22Rv1 (cell line): ENCODE results near the gene SMC6.
A peak's percentile ranks its signal among the peaks of the same experiment; 100 is the strongest.

Experiments
- H3K27ac ChIP-seq: fragments of 450-650 bp; 2 replicates; pipeline ENCODE4 v1.5.1; 2017
- ZFX ChIP-seq: fragments of 450-650 bp; IDR thresholded peaks from 2 replicates; pipeline ENCODE4 v1.6.1; 2017; ENCODE audit warnings: antibody characterized with exemption, borderline replicate concordance
- TF ChIP-seq, protein P1 (sequence below): fragments of 450-650 bp; IDR thresholded peaks from 2 replicates; pipeline ENCODE4 v1.5.1; 2017; ENCODE audit warnings: mild to moderate bottlenecking

The SMC6 gene

GRCh38 chr2:17763641-17764333, 10.2 kb upstream of the SMC6 start:
- H3K27ac ChIP-seq, result no peak overlapping the region
- no peak for TF ChIP-seq ZFX
- TF ChIP-seq, protein P1, sequence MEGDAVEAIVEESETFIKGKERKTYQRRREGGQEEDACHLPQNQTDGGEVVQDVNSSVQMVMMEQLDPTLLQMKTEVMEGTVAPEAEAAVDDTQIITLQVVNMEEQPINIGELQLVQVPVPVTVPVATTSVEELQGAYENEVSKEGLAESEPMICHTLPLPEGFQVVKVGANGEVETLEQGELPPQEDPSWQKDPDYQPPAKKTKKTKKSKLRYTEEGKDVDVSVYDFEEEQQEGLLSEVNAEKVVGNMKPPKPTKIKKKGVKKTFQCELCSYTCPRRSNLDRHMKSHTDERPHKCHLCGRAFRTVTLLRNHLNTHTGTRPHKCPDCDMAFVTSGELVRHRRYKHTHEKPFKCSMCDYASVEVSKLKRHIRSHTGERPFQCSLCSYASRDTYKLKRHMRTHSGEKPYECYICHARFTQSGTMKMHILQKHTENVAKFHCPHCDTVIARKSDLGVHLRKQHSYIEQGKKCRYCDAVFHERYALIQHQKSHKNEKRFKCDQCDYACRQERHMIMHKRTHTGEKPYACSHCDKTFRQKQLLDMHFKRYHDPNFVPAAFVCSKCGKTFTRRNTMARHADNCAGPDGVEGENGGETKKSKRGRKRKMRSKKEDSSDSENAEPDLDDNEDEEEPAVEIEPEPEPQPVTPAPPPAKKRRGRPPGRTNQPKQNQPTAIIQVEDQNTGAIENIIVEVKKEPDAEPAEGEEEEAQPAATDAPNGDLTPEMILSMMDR, result no peak

GRCh38 chr2:17762451-17762850, 8.8 kb upstream of the SMC6 start:
- H3K27ac ChIP-seq, result no peak overlapping the region
- no peak for TF ChIP-seq ZFX
- TF ChIP-seq, protein P1, result no peak

DNA sequence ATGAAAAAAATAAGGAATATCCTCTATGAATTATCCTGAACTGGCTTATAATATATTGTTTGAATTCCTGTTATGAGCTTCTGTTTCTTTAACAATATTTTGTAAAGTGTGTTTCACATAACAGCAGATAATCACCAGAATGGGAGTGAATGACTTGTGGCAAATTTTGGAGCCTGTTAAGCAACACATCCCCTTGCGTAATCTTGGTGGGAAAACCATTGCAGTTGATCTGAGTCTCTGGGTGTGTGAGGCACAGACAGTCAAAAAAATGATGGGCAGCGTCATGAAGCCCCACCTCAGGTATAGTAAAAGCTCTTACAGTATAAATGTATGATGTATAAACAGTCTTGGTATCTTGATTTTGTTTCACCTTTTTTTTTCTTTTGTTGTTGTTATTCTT, 6.2 kb upstream of the SMC6 start:
- no peak overlapping the region for H3K27ac ChIP-seq
- TF ChIP-seq, protein P1, result no peak
- no peak for TF ChIP-seq ZFX

- no peak overlapping the region for H3K27ac ChIP-seq
- TF ChIP-seq, protein P1, result no peak
- no peak for TF ChIP-seq ZFX
Measured at GRCh38 chr2:17758118-17758517, 4.5 kb upstream of the SMC6 start.

DNA sequence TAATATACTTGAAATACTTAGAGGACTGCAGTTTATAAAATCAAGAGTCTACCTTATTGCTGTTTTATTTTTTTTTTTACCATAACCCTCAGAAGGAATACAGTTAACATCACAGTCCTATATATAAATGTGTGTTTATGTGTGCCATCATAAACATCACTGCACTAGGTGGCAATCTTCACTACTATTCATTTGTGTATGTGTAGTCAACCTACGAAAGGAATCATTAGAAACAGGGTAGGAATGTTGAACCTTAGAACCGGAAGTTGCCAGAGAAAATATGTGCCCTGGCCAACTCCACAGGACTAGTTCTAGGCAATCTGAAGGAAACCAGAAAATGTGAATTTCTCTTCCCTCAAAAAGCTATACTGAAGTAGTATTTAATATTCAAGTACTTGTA, 3.7 kb upstream of the SMC6 start:
- H3K27ac ChIP-seq, result no peak overlapping the region

DNA sequence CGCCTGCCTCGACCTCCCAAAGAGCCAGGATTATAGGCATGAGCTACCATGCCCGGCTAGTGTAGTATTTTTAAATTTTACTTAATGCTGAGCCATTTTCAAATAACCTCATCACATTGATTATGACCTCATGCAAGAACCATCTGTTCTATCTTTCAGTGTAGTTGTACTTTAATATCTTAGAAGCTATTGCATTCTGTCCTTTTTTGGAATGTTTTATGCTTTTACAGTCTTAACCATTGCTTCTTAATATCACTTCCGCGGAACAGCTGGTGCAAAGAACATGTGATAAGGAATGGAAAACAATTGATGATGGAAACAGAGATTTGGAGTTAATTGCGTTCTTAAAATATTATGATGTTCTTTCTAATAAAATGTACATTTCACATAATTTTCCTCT, 3.1 kb upstream of the SMC6 start:
- H3K27ac ChIP-seq, result no peak overlapping the region
- no peak for TF ChIP-seq ZFX
- TF ChIP-seq, protein P1, result no peak

More for the DNA sequence above, 3.7 kb upstream of the SMC6 start:
- TF ChIP-seq, protein P1, result no peak
- no peak for TF ChIP-seq ZFX

DNA sequence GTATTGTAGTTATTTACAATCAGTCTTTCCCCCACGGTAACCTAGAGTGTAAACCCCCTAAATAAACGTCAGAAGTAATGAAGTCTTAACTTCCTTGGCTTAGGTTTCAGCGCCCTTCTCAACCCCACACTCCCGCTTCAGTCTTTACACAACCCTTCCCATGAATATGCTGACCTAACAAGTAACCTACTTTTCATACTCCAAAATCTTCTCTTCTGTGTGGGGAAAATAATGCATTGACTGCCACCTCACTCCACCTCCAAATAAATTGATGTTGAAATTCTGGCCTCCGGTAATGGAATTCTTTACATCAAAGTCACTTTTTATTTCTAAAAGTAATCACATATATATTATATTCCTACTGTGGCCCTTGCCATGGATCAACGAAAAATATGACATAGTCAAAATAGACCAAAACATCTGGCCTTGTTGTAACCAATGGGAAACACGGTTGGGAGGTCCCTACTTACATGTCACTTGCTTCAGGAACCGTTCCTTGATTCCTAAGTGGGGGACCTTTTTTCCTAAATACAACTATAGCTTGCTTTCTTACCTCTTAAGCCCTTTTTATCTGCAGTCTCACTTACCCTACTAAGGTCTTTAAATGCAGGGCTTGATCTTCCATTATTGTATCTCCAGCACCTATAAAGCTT, 1.3 kb upstream of the SMC6 start:
- TF ChIP-seq, protein P1, result no peak
- no peak for TF ChIP-seq ZFX
- H3K27ac ChIP-seq, result peak overlapping the region; percentile 95
